Activated CD8-positive, alpha-beta memory T cell treated with anti-CD3 and anti-CD28 coated beads for 48 hours (primary cell): Measurements from ENCODE around the gene THSD4.
"Not testable (repeated sequence)": the region's sequence is repeated elsewhere in the genome, so short reads cannot be mapped to it uniquely, and the experiment has no call there.

ENCODE experiments used
- DNase-seq, 3 experiments: peaks; one replicate each; pipeline ENCODE4 v3.0.0-alpha.2; 2020; ENCODE audit warnings: low read depth in 2 of 3, low spot score in 2 of 3

THSD4 gene

DNA sequence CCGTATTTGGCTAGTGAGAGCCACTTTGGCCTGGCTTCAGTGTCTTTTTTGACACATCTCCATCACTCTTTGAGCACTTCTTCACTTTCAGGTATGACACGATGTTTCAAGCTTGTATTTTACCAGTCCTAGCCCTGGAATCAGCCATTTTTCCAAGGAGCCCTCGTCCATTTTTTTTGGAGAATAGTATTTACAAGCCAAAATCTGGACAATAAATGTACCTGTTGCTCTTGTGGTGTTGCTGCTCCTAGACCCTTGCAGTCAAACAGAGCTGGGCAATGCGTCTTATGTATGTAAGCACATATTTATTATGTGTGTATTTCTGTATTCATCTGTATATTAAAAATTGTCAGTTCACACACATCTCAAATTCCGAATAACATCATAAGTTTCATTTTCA is 231.2 kb downstream of the THSD4 start:
- DNase-seq: no peak

DNA sequence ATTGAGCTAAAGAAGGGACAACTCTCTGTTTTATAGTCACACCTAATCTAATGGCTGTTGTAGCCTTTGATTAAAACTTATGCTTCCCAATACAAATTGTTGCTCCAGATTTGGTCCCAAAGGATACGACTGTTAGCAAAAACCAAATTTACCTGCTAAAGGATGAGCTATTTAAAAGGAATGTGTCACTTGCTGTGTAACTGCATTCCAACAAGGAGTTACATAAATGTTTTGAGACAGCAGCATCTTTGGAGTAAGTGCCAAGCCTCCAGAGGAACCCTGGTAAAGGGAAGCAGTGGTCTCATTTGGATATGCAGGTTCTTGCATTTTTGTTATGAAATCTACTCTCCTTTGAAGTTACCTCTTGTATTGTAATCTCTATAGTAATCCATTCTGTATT is 233.3 kb downstream of the THSD4 start:
- DNase-seq: no peak

DNA sequence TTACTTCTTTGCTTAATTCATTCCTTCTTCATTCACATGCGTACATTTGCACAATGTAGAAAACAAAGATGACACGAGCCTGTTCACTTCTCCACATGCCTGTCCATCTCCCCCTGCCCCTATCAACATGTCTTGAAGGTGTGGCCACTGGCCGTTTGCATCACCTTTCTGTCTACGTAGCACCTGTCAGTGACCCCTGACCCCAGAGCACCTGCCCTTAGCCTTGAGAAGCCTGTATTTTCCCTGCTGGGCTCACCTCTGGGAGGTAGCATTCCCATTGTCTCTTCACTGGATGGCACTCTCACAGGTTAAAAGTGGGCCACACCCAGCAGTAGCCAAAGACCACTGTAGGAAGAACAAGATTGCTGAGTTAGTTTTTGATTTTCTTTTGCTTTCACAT is 234.1 kb downstream of the THSD4 start:
- no peak for DNase-seq

DNA sequence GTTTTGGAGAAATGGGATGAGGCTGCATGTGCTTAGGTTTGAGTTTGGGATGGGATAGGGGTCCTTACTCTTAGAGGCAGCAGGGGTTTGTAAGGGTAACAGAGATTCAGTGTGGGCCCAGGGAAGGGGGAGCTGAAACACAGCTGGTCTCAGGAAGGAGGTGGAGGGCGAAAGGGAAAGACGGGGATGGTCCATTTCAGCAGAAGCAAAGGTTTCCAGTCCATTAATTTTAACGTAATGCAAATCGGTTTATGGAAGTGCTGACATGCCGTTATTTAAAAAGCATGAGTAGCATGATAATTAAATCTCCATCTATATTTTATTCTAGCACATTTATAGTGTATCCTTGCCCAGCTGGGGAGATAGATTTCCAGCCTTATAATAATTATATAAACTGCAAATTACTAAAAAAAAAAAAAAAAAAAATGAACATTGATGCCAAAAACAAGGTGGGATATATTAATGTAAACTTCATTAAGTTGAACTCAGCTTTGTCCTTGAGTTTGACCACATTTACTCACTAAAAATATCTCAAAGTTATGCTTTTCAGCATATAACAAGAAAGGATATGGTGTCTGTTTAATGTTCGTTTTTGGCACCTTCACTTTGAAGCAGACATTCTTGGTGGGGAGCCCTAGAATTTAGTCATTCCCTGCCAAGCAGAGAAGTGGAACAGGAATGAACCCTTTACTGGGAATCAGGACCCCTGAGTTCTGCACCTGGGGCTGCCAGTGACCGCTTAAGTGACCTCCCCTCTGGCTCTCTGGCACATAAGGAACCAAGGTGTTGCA is 234.7 kb downstream of the THSD4 start:
- DNase-seq: no peak

DNA sequence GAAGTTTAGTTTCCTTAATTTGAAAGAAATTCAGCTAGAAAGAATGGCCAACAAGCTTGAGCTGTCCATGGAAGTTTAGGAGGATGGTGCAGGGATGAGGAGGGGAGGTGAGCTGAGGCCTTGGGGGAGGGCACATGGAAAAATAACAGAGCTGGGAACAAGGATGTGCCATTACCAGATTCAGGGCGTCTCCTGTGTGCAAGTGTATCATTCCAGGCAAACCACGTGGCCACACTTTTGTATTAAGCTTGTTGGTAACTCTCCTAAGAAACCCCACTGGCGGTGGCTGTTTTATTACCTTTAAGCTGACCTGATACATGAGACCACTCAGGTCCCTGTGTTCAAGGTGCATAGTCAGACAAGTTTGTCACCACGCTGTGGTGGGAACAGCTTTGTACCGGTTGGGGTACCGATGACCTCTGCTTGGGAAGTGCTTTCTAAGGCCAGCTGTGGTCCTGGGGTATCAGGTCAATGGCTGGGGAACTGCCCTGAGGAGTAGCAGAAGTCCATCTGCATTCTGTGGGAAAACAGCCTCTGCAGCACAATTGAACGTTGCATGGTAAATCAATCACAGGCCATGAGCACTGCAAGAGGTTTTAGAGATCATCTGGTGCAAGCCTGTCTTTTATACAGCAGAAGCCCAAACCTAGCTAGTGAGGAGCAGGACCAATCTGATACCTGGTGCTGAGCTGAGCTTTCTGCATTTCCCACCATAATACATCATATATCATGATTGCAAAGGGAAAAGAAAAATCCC is 235.5 kb downstream of the THSD4 start:
- no peak for DNase-seq

DNA sequence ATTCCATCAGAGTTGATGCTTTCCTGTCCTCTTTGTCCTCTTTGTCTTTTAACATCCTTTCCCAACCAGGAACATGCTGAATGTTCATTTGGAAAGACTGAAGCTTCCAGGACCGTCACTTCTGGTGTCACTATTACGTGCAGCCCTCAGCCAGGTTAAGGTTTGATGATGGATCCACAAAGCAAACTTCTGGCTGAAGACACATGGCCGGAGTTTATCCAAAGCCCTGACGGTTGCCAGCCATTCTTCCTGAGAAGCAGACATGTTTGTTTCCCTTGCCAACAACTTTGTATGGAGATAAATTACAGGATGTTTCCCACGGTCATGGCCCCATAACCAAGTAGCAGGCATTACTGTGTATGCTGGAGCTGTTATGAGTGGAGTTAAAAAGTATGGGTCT is 236.9 kb downstream of the THSD4 start:
- no peak for DNase-seq

DNA sequence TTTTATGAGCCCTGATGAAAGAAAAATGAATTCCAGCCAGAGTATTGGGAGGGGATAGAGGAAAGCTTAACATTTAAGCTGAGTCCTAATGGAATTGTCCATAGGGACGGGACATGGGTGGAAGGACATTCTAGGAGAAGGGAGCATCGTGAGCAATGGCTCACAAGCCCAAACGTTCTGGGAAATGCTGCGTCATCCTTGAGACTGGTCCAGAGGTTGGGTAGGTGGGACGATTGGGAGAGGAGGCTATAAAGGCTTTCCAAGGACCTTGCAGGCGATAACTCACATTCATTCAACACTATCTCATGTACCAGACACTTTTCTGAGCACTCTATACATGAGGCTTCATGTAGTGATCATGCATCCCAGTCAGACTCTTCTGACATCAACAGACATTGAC is 237.5 kb downstream of the THSD4 start:
- no peak for DNase-seq

DNA sequence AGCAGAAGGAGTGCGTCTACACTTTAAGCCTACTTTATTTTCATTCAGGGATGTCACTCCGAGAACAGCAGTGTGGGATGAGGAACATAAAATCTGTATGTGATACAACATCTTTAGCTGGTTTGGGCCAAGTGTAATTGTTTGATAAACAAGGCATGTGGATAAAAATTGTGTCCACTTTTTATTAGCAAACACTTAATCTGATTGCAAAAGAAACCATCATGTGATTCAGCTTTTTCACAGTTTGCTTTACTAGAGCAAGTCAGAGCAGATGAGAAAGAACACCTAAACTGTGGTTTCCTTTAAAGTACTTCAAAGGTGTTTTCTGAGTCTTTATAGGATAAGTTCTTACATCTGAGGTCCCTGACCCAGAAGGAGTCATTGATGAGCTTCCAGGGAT is 237.9 kb downstream of the THSD4 start:
- no peak for DNase-seq

DNA sequence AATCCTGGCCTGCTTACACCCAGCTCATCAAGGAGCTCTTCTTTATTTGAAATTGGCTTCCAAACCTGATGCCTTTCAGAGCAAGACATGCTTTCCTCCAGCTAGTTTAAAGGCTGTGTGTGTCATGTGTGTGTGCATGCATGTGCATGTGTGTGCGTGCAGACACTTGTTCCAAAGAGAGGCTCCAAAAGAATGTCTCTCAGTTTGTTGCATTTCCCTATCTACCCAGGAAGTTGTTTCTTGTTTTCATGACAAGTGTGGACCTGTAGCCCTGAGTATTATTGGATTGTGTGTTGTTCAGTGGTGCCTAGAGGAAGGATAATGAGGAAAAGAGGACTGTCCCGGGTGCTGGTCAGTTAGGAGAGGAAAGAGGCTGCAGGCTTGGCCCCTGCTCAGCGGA is 240.0 kb downstream of the THSD4 start:
- DNase-seq: no peak

DNA sequence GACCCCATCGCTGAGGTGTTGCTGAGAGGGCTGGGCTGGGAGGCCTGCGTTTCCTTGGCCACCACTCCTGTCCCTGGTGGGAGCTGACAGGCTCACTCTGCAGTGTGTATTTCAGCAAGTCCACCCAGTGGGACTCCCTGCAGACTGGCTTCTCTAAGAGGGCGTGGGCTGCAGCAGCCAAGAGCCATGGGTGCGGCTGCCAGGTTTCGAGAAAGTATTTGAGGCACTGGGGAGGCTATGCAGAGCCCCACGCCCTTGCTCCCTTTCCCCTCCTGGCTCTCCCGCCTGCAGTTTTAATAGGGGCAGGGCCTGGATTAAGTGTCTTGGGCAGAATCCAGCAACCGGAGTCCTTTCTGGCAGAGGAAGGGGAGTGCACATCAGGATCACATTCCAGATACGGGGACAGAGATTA is 242.1 kb downstream of the THSD4 start:
- DNase-seq: no peak

DNA sequence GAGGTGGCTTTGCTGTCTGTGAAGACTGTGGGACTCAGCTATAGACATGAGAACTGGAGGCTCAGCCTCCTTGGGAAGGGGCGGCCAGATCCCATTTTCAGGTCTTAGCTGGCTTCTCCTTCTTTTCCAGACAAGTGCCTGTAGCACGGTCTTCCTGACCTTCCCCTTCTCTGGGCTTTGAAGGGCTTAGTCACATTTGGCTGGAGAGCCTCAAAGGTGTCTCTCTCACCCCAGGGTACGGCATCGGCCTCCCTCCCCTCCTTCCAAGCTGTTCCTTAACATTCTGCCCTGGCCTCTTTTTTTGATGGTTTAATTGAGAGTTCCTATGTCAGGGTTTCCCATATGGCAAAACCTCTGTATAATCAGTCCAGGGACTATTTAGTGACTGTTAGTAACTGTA is 242.7 kb downstream of the THSD4 start:
- DNase-seq: no peak

DNA sequence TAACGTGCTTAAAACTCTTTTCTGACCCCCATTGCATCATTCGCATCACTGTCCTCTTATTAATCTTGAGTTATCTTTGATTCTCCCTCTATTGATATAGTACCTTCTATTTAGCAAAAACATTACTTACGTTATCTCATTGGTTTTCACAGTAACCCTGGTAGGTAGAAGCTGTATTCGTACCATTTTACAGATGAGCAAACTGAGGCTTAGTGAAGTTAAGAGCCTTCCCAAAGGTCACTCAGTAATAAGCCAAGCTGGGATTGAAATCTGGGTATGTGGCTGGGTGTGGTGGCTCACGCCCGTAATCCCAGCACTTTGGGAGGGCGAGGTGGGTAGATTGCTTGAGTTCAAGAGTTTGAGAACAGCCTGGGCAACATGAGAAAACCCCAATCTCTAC is 244.0 kb downstream of the THSD4 start:
- no peak for DNase-seq

DNA sequence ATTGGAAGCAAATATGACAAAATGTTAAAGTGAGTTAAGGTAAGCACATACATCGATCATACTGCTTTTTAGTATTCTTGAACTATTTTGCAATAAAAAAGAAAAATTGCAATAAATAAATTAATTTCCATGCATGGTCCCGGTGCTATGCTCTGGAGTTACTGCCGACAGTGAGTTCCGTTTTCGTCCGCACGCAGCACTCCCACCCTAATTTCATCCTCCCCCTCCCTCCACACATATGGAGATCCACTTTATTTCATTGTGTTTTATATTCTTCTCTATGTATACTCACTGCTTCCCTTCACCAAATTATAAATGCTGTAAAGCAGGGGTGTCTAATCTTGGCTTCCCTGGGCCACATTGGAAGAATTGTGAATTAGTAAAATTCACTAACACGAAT is 247.3 kb downstream of the THSD4 start:
- DNase-seq: no peak

DNA sequence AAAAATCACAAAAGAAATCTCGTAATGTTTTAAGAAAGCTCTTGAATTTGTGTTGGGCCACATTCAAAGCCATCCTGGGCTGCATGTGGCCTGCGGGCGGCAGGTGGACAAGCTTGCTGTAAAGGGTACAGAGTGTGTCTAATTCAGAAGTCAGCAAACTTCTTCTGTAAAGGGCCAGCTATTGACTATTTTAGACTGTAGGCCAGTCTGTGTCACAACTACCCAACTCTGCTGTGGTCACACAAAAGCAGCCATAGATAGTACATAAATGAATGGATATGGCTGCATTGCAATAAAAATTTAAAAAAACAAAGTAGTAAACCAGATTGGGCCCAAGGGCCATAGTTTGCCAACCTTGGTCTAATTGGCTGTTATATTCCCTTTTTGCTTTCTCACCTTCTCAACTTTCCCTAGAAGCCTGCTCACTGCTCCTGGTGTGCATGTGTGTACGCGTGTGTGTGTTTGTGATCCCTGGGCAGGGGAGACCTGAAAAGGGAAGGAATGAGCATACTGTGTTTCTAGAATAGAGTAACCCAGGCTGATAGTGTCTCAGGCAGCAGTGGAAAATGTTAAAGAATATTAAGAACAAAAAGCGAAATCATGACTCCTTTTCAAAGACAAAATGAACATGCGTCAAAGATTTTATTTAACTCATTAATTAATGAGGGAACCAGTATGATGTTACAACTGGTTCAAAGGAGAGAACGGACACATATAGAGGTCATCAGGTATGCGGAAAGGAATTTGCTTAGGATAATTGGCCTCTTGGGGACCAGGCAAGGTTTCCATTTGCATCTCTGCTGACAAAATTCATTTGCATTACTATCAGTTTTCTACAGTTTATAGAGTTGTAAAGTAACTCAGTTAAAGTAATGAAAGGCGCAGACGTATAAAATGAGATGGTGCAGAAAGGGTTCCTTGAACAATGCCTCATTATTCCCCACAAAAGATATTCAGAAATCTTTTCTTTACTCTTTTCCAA is 248.0 kb downstream of the THSD4 start:
- no peak for DNase-seq

DNA sequence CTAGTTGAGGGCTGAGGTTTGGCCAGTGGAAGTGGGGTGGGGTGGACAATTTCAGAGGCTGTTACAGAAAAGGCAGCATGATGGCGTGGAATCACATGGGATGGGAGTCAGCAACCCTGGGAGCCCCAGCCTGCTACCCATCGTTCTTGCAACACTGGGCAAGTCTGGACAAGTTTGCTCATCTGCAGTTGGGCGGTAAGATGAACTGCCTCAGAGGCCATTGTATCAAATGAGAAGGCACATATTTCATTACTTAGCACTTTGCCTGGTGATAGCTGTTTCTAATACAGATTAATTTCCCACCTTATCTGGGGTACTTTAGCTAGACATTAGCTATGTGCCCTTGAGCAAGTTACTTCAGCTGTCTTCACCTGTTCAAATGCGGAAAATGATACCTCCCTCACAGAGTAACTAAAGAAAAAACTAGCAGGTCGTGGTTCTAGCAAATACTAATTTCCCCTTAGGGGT is 248.9 kb downstream of the THSD4 start:
- DNase-seq: no peak

DNA sequence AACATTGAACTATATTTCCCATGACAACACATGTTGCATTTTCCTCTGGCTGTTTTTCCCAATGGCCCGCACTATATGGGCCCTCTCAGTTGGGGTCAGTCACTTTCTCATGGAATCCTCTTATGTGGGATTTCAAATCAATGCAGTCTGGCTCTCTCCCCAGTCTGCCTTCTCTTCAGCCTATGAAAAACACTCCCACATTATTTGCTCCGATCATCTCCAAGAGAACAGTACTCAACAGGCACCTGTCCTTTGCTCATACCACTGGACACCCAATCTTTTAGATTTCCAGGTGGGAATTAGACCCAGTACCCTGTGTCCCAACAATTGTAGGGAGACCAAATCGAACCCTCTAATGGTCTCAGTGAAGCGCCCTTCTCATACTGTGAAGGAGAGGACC is 251.3 kb downstream of the THSD4 start:
- no peak for DNase-seq

DNA sequence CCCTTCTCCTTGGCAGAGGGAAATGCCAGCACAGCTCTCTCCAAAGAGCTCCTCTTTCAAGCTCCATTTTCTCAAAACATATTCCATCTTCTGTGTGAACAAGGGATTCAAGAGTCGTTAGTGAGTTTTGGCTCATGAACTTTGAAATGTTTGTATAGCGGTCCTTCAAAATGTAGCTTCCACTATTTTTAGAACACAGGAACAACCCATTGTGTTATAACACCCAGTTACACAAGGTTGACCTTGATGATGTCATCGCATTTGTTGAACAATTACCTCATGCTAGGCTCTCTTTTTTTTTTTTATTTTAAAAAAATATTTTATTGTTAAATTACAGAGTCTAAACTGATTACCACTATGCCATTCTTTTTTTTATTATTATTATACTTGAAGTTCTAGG is 251.7 kb downstream of the THSD4 start:
- no peak for DNase-seq

DNA sequence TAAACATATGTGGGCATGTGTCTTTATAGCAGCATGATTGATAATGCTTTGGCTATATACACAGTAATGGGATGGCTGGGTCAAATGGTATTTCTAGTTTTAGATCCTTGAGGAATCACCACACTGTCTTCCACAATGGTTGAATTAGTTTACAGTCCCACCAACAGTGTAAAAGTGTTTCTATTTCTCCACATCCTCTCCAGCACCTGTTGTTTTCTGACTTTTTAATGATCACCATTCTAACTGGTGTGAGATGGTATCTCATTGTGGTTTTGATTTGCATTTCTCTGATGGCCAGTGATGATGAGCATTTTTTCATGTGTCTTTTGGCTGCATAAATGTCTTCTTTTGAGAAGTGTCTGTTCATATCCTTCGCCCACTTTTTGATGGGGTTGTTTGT is 252.5 kb downstream of the THSD4 start:
- not testable (repeated sequence) for DNase-seq

DNA sequence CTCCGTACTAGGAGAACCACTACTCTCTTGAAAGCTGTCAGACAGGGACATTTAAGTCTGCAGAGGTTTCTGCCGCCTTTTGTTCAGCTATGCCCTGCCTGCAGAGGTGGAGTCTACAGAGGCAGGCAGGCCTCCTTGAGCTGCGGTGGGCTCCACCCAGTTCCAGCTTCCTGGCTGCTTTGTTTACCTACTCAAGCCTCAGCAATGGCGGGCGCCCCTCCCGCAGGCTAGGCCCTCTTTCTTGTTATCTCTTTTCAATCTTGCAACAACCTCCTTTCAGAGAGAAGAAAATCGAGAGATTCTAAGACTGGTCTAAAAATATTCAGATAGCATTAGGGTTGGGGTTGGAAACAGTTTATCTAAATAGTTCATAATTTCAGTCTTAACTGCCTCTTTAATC is 257.5 kb downstream of the THSD4 start:
- not testable (repeated sequence) for DNase-seq

DNA sequence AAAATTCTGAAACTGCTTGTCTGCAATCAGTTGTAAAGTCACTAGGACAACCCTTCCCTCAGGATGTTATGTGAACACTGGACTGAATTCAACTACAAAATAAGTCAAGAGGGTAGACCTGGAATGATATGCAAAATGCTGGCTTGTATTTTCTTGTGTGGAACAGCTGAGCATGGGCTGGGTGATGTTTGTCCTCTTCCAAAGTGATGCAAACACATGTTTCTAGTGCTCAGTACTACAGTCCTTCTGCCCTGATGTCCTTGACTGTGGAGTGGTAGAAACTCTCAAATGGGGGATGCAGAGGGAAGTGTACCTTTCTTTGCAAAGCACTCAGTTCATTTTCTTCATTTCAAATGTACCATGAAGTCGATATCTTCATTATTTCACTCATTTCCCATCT is 258.6 kb downstream of the THSD4 start:
- DNase-seq: no peak

DNA sequence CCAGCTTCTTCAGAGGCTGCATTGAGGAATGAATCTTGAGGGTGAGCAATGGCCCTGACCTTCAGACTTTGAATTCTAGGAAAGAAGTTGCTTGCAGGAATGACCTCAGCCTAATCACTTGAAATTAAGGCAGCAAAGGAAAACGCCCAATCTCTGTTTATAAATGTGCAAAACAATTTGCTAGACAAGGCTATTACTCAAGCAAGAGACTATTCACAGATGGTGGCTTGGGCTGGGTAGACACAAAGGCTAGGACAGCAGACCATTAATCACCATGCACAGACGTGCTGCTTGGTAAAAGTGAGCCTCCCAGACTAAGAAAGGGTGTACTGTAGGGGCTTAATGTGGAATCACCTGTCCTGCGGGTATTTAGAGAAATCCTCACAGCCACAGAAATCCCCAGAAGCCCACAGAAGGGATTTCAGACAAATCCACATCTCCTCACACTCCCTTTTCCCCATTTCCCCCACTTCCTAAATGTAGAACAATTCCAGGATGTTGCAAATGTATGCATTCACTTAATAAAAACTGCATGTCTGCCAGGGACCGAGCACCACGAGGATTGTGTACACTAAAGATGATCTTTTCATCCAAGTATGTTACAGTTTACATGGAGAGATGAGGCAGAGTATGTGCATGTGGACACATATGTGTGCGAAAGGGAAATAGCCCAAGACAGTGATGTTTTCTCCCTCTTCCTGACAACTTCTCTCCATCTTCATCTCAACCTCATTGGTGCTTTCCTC is 259.5 kb downstream of the THSD4 start:
- no peak for DNase-seq
